Adrenal gland (tissue), 5 donors: ENCODE data around the gene CALM3.

Experiments used
- POLR2A ChIP-seq, 2 donors: fragments of 450-650 bp; IDR thresholded peaks; one replicate each; pipeline ENCODE4 v1.6.1; 2017; ENCODE audit warnings: antibody characterized with exemption in 2 of 2, mild to moderate bottlenecking in 2 of 2, moderate library complexity in 1 of 2
- TF ChIP-seq, protein P1 (sequence below), 6 experiments: fragments of 450-650 bp in 4 of 6; fragments of 200-600 bp in 2 of 6; sonication (generic) in 1 of 6; IDR thresholded peaks; 1 replicate in 5 of 6; 2 replicates in 1 of 6; pipeline versions ENCODE4 v1.5.1 to v1.8.0; 2016 to 2021; ENCODE audit warnings: antibody characterized with exemption in 6 of 6, mild to moderate bottlenecking in 2 of 6, moderate library complexity in 1 of 6
- donor health status: DM: no; HTN: no; CAD: no.

GRCh38 chr19:46621191-46622117 lies 20.3 kb downstream of the CALM3 start:
- TF ChIP-seq, protein P1, sequence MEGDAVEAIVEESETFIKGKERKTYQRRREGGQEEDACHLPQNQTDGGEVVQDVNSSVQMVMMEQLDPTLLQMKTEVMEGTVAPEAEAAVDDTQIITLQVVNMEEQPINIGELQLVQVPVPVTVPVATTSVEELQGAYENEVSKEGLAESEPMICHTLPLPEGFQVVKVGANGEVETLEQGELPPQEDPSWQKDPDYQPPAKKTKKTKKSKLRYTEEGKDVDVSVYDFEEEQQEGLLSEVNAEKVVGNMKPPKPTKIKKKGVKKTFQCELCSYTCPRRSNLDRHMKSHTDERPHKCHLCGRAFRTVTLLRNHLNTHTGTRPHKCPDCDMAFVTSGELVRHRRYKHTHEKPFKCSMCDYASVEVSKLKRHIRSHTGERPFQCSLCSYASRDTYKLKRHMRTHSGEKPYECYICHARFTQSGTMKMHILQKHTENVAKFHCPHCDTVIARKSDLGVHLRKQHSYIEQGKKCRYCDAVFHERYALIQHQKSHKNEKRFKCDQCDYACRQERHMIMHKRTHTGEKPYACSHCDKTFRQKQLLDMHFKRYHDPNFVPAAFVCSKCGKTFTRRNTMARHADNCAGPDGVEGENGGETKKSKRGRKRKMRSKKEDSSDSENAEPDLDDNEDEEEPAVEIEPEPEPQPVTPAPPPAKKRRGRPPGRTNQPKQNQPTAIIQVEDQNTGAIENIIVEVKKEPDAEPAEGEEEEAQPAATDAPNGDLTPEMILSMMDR (IDR thresholded peaks at IDR 0.05), result no peak
- TF ChIP-seq POLR2A (IDR thresholded peaks at IDR 0.05), result no peak
